GM12878 (cell line): ENCODE measurements around the gene ARIH2. TPM values are rescaled to one million over a fixed set of nuclear protein-coding genes. Genes with fewer than 3 reads are reported as not detected.

Experiments
- ATF3 ChIP-seq: IDR thresholded peaks from 2 replicates; pipeline ENCODE4 v1.6.1; 2011; ENCODE audit warnings: low read depth, mild to moderate bottlenecking, low read length, moderate library complexity, borderline replicate concordance; ENCODE audit errors: extremely low read depth
- BCL11A ChIP-seq: IDR thresholded peaks from 2 replicates; pipeline ENCODE4 v1.6.1; 2011; ENCODE audit warnings: low read depth, low read length
- BMI1 ChIP-seq: fragments of 450-650 bp; IDR thresholded peaks from 2 replicates; pipeline ENCODE4 v1.6.1; 2016; ENCODE audit warnings: mild to moderate bottlenecking, moderate library complexity, borderline replicate concordance
- CBFB ChIP-seq: IDR thresholded peaks from 2 replicates; pipeline ENCODE4 v1.6.1; 2016; ENCODE audit warnings: antibody characterized with exemption, low read depth
- CBX3 ChIP-seq: fragments of 200-600 bp; sonication (generic); IDR thresholded peaks from 2 replicates; pipeline ENCODE4 v1.6.1; 2016; ENCODE audit warnings: low read depth, borderline replicate concordance
- CHD2 ChIP-seq: IDR thresholded peaks from 2 replicates; pipeline ENCODE4 v1.6.1; 2011; ENCODE audit warnings: low read depth, low read length, improper control_type of control experiment, borderline replicate concordance
- EED ChIP-seq: sonication (generic); IDR thresholded peaks from 2 replicates; pipeline ENCODE4 v1.6.1; 2016; ENCODE audit warnings: antibody characterized with exemption, low read depth
- IKZF2 ChIP-seq, 2 experiments: fragments of 450-650 bp; IDR thresholded peaks; 2 replicates each; pipeline ENCODE4 v1.6.1; 2017; ENCODE audit warnings: mild to moderate bottlenecking in 2 of 2, moderate library complexity in 2 of 2
- KAT2A ChIP-seq: conservative IDR thresholded peaks from 2 replicates; pipeline ENCODE4 v1.6.1; 2011; ENCODE audit warnings: low read depth, low read length; ENCODE audit not compliant: control insufficient read depth
- KDM1A ChIP-seq: fragments of 200-600 bp; sonication (generic); IDR thresholded peaks from 2 replicates; pipeline ENCODE4 v1.6.1; 2016; ENCODE audit warnings: borderline replicate concordance
- KLF5 ChIP-seq: fragments of 450-650 bp; IDR thresholded peaks from 2 replicates; pipeline ENCODE4 v1.6.1; 2014; ENCODE audit warnings: mild to moderate bottlenecking; ENCODE audit not compliant: partially characterized antibody
- MEF2A ChIP-seq: IDR thresholded peaks from 2 replicates; pipeline ENCODE4 v1.6.1; 2011; ENCODE audit warnings: low read depth, mild to moderate bottlenecking, low read length, moderate library complexity; ENCODE audit not compliant: insufficient read depth
- MTA2 ChIP-seq: fragments of 450-650 bp; IDR thresholded peaks from 2 replicates; pipeline ENCODE4 v1.6.1; 2016; ENCODE audit warnings: low read depth, mild to moderate bottlenecking, moderate library complexity
- MYB ChIP-seq: fragments of 150-350 bp; IDR thresholded peaks from 2 replicates; pipeline ENCODE4 v1.6.1; 2014; ENCODE audit warnings: mild to moderate bottlenecking, low read depth, low read length, borderline replicate concordance
- NR2C2 ChIP-seq: IDR thresholded peaks from 2 replicates; pipeline ENCODE4 v1.6.1; 2011; ENCODE audit warnings: borderline replicate concordance, low read depth; ENCODE audit not compliant: control insufficient read depth, insufficient read length
- NR2F1 ChIP-seq: fragments of 450-650 bp; conservative IDR thresholded peaks from 2 replicates; pipeline ENCODE4 v1.6.1; 2017; ENCODE audit warnings: mild to moderate bottlenecking
- RAD51 ChIP-seq: fragments of 450-650 bp; IDR thresholded peaks from 2 replicates; pipeline ENCODE4 v1.6.1; 2016; ENCODE audit warnings: moderate library complexity, mild to moderate bottlenecking, inconsistent platforms
- RBBP5 ChIP-seq: fragments of 200-600 bp; sonication (generic); conservative IDR thresholded peaks from 2 replicates; pipeline ENCODE4 v1.6.1; 2016
- RELA ChIP-seq: fragments of 450-650 bp; IDR thresholded peaks from 2 replicates; pipeline ENCODE4 v1.8.0; 2014; ENCODE audit warnings: borderline replicate concordance; ENCODE audit not compliant: partially characterized antibody
- REST ChIP-seq: IDR thresholded peaks from 2 replicates; pipeline ENCODE4 v1.6.1; 2012; ENCODE audit warnings: mild to moderate bottlenecking, low read depth, low read length
- SKIL ChIP-seq: fragments of 450-650 bp; IDR thresholded peaks from 2 replicates; pipeline ENCODE4 v1.6.1; 2017; ENCODE audit warnings: mild to moderate bottlenecking, low read depth, inconsistent platforms; ENCODE audit not compliant: poor library complexity, severe bottlenecking
- SMC3 ChIP-seq: IDR thresholded peaks from 2 replicates; pipeline ENCODE4 v1.6.1; 2011; ENCODE audit warnings: low read length, improper control_type of control experiment, borderline replicate concordance
- TCF7 ChIP-seq: IDR thresholded peaks from 2 replicates; pipeline ENCODE4 v1.6.1; 2014; ENCODE audit warnings: antibody characterized with exemption, borderline replicate concordance
- YBX1 ChIP-seq: fragments of 450-650 bp; IDR thresholded peaks from 2 replicates; pipeline ENCODE4 v1.6.1; 2016; ENCODE audit warnings: antibody characterized with exemption
- ZNF217 ChIP-seq: fragments of 450-650 bp; IDR thresholded peaks from 2 replicates; pipeline ENCODE4 v1.6.1; 2017; ENCODE audit warnings: antibody characterized with exemption, mild to moderate bottlenecking
- ZZZ3 ChIP-seq: IDR thresholded peaks from 2 replicates; pipeline ENCODE4 v1.6.1; 2011; ENCODE audit warnings: low read depth; ENCODE audit not compliant: control insufficient read depth, insufficient read length
- polyA plus RNA-seq, 11 experiments: library from polyadenylated mRNA; depleted of rRNA in 4 of 11; unstranded in 6 of 11; stranded (reverse) in 5 of 11; fragments of >200 nt; fragmentation: Nextera tagmentation in 4 of 11; fragmentation: Illumina TruSeq in 1 of 11; extraction: Ambion mirVana in 4 of 11; extraction: Trizol in 1 of 11; gene quantifications; 1 replicate in 1 of 11; 2 replicates in 10 of 11; pipeline versions ENCODE4 v1.2.1 to v1.2.3, GENCODE V29; 2011 to 2016; ENCODE audit warnings: inconsistent platforms in 2 of 11, missing spikeins in 2 of 11, low read depth in 1 of 11
- total RNA-seq, 4 experiments: library from RNA; depleted of rRNA in 3 of 4; stranded (reverse); fragments of >200 nt in 3 of 4; fragmentation: Illumina TruSeq in 1 of 4; extraction: Trizol in 1 of 4; gene quantifications; 2 replicates each; pipeline versions ENCODE4 v1.2.1 to v1.2.3, GENCODE V29; 2013 to 2021

Gene ARIH2
- total and polyA plus RNA-seq, 10 of the 15 experiments (the other 5 are each of a cell fraction or from before 2014, with no cell fraction given), result 18.7 to 74.7 (median 63.7) TPM

GRCh38 chr3:48990636-48991469, 72.2 kb downstream of the ARIH2 start (continued):
- TF ChIP-seq BMI1 (no peak), REST (no peak), NR2C2 (no peak), RAD51 (peak; percentile 98), MTA2 (no peak), KDM1A (no peak), KLF5 (no peak), TCF7 (no peak), ATF3 (no peak; the same call in 1 of the 2 replicates), RELA (no peak), BCL11A (no peak), ZZZ3 (no peak), EED (no peak), CHD2 (no peak), KAT2A (no peak), CBX3 (no peak), RBBP5 (no peak), SKIL (no peak), ZNF217 (no peak), YBX1 (no peak), NR2F1 (no peak), CBFB (peak; percentile 67; the same call in 1 of the 2 replicates), SMC3 (no peak), IKZF2 (IDR thresholded peaks at IDR 0.05) (no peak), MEF2A (no peak), MYB (no peak)
